Parathyroid adenoma (tissue), 2 donors: ENCODE data around the gene RPP14.

Experiments used
- H2AFZ ChIP-seq: fragments of 300-600 bp; sonication (generic); one replicate; pipeline ENCODE4 v1.7.0; 2017; ENCODE audit warnings: antibody characterized with exemption, mild to moderate bottlenecking
- H3K27ac ChIP-seq: fragments of 300-600 bp; sonication (generic); one replicate; pipeline ENCODE4 v1.7.0; 2017
- H3K27me3 ChIP-seq: fragments of 300-600 bp; sonication (generic); one replicate; pipeline ENCODE4 v1.7.0; 2017; ENCODE audit warnings: low read length; ENCODE audit not compliant: control insufficient read depth, insufficient read depth
- H3K36me3 ChIP-seq: fragments of 300-600 bp; sonication (generic); one replicate; pipeline ENCODE4 v1.7.0; 2017; ENCODE audit warnings: low read length; ENCODE audit not compliant: control insufficient read depth, insufficient read depth
- H3K4me1 ChIP-seq: fragments of 300-600 bp; sonication (generic); one replicate; pipeline ENCODE4 v1.7.0; 2017; ENCODE audit warnings: control low read depth
- H3K4me2 ChIP-seq: fragments of 300-600 bp; sonication (generic); one replicate; pipeline ENCODE4 v1.7.0; 2017; ENCODE audit warnings: low read length
- H3K4me3 ChIP-seq: fragments of 300-600 bp; sonication (generic); one replicate; pipeline ENCODE4 v1.7.0; 2017; ENCODE audit warnings: low read depth, low read length
- H3K79me2 ChIP-seq: fragments of 300-600 bp; sonication (generic); one replicate; pipeline ENCODE4 v1.7.0; 2017; ENCODE audit warnings: control low read depth
- H3K9ac ChIP-seq: fragments of 300-600 bp; sonication (generic); one replicate; pipeline ENCODE4 v1.7.0; 2017; ENCODE audit warnings: mild to moderate bottlenecking
- H3K9me3 ChIP-seq: fragments of 300-600 bp; sonication (generic); one replicate; pipeline ENCODE4 v1.7.0; 2017; ENCODE audit warnings: low read length; ENCODE audit not compliant: control insufficient read depth
- TF ChIP-seq, protein P1 (sequence below): fragments of 300-600 bp; sonication (generic); IDR thresholded peaks from one replicate; pipeline ENCODE4 v1.7.0; 2017; ENCODE audit warnings: antibody characterized with exemption, mild to moderate bottlenecking
- donor health status: primary hyperparathyroidism.

RPP14 gene

DNA sequence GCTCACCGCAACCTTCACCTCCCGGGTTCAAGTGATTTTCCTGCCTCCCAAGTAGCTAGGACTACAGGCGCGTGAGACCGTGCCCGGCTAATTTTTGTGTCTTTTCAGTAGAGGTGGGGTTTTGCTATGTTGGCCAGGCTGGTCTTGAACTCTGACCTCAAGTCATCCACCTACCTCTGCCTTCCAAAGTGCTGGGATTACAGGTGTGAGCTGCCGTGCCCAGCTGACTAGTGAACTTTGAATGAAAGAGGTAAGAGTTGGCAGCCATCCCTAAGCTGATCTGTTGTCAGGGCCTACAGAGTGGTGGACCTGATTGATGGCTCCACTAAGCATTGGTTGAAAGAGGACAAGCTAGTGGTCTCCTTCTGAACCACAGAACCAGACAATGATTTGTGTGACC, 41.9 kb downstream of the RPP14 start:
- H3K27ac ChIP-seq, result no peak overlapping the region
- H3K9ac ChIP-seq, result no peak overlapping the region
- TF ChIP-seq, protein P1, sequence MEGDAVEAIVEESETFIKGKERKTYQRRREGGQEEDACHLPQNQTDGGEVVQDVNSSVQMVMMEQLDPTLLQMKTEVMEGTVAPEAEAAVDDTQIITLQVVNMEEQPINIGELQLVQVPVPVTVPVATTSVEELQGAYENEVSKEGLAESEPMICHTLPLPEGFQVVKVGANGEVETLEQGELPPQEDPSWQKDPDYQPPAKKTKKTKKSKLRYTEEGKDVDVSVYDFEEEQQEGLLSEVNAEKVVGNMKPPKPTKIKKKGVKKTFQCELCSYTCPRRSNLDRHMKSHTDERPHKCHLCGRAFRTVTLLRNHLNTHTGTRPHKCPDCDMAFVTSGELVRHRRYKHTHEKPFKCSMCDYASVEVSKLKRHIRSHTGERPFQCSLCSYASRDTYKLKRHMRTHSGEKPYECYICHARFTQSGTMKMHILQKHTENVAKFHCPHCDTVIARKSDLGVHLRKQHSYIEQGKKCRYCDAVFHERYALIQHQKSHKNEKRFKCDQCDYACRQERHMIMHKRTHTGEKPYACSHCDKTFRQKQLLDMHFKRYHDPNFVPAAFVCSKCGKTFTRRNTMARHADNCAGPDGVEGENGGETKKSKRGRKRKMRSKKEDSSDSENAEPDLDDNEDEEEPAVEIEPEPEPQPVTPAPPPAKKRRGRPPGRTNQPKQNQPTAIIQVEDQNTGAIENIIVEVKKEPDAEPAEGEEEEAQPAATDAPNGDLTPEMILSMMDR, result no peak
- H3K9me3 ChIP-seq, result no peaks in the 10 kb centered on the region
- no peaks in the 10 kb centered on the region for H3K27me3 ChIP-seq
- peaks cover 41% of the 10 kb centered on the region for H3K4me1 ChIP-seq
- H3K4me3 ChIP-seq, result no peak overlapping the region
- no peak overlapping the region for H2AFZ ChIP-seq
- no peaks in the 10 kb centered on the region for H3K36me3 ChIP-seq
- no peak overlapping the region for H3K4me2 ChIP-seq
- H3K79me2 ChIP-seq, result peaks cover 35% of the 10 kb centered on the region

DNA sequence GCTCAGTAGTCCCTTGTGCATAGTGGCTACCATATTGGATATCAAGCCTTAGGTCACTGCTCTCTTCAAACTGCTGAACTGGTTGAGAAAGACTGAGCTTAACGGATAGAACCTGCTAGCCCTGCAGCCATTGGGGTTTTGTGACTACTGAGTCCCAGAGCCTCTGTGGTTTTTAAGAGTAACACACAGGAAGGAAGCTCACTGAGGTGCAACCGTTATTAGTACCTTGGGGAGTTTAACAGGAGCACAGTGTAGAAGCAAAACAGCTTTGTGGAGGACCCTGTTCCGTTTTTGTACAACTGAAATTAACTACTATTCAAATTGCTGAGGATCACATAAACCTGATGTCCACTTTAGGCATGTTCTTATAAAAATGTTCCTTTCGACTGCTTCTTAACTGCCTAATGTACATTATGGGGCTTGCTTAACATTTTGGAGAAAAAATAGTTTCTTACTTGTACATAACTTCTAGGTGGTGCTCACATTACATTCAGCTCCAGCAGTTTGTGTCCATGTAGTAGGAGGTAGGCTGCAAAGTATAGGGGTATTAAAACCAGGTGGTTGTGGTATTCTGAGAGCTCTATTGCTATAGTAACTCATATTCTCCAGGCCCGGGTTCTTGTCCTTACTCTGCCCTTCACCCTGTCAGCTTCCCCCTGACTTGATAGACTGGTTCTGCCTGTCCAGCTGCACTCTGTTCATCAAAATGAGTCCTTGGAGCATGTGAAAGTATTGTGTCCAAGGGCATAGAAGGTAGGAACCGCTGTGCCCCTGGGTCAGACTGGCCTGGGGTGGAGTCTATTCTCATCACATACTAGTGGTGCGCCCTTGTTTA, 44.0 kb downstream of the RPP14 start:
- Histone ChIP-seq H2AFZ (peak overlapping the region; percentile 4), H3K4me3 (peak overlapping the region; percentile 13), H3K27ac (peak overlapping the region; percentile 92), H3K27me3 (no peaks in the 10 kb centered on the region), H3K79me2 (peaks cover 33% of the 10 kb centered on the region), H3K36me3 (no peaks in the 10 kb centered on the region), H3K9ac (no peak overlapping the region), H3K4me2 (peak overlapping the region; percentile 46), H3K4me1 (peaks cover 40% of the 10 kb centered on the region), H3K9me3 (no peaks in the 10 kb centered on the region)
- TF ChIP-seq, protein P1, result peak; percentile 7

DNA sequence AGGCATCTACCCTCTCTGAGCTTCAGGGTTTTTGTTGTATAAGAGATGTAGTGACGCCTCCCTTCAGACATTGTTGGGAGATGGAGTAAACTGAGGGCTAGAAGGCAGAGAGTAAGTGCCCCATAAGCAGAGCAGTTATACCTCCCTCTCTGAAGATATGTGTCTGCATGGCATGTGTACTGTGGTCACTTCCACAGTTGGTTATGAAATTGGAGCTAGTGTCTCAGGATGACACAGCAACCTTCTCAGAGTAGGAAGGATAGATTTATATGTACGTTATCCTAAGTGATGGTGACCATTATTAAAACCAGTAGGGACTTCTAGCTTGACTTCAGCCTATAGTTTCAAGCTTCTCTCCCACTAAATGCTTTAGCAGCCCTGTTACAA, 44.6 kb downstream of the RPP14 start:
- Histone ChIP-seq H3K36me3 (no peaks in the 10 kb centered on the region), H3K27ac (peak overlapping the region; percentile 92), H3K9ac (no peak overlapping the region), H3K79me2 (peaks cover 39% of the 10 kb centered on the region), H3K27me3 (no peaks in the 10 kb centered on the region), H3K4me1 (peaks cover 40% of the 10 kb centered on the region), H2AFZ (peak overlapping the region; percentile 4), H3K4me3 (peak overlapping the region; percentile 13), H3K9me3 (no peaks in the 10 kb centered on the region), H3K4me2 (peak overlapping the region; percentile 46)
- TF ChIP-seq, protein P1, result no peak

DNA sequence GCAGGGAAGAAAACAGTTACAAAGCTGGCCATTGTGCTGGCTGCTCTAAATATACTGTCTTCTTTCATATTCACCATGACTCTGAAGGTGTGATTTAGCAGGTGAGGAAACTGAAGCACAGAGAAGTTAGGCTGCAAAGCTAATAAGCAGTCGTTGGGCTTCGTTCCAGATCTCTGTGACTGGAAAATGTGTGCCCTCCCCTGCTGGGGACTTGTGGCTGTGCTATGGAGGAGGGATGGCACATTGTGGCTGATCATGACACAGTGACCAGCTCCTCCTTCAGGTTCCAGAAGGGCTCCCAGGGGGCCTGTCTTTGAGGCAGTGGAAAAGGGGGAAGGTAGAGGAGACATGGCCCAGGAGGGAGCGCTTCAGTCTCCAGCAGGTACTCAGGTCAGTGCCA, 45.9 kb downstream of the RPP14 start:
- H3K27ac ChIP-seq, result peak overlapping the region; percentile 92
- H3K4me1 ChIP-seq, result peaks cover 44% of the 10 kb centered on the region
- peak overlapping the region; percentile 48 for H3K4me2 ChIP-seq

More for the DNA sequence above, 45.9 kb downstream of the RPP14 start:
- Histone ChIP-seq H2AFZ (peak overlapping the region; percentile 59), H3K27me3 (no peaks in the 10 kb centered on the region), H3K9me3 (no peaks in the 10 kb centered on the region), H3K36me3 (no peaks in the 10 kb centered on the region), H3K4me3 (no peak overlapping the region), H3K9ac (no peak overlapping the region), H3K79me2 (peaks cover 45% of the 10 kb centered on the region)
- TF ChIP-seq, protein P1, result peak; percentile 38
